Stimulated activated CD4-positive, alpha-beta T cell treated with anti-CD3 and anti-CD28 coated beads, Interleukin-4, amount 100 ng/mL, for 1 hour (primary cell): ENCODE measurements around the gene ATL3.
"Not testable (repeated sequence)": the region's sequence is repeated elsewhere in the genome, so short reads cannot be mapped to it uniquely, and the experiment has no call there.

Experiments
- DNase-seq: peaks from one replicate; pipeline ENCODE4 v3.0.0-alpha.2; 2020

ATL3 gene

GRCh38 chr11:63671322-63672155, at the start of gene ATL3:
ATL3 (minus strand) TSS chr11:63671376; CDS start chr11:63671335, 41 bp downstream.
- peak; percentile 98 for DNase-seq

DNA sequence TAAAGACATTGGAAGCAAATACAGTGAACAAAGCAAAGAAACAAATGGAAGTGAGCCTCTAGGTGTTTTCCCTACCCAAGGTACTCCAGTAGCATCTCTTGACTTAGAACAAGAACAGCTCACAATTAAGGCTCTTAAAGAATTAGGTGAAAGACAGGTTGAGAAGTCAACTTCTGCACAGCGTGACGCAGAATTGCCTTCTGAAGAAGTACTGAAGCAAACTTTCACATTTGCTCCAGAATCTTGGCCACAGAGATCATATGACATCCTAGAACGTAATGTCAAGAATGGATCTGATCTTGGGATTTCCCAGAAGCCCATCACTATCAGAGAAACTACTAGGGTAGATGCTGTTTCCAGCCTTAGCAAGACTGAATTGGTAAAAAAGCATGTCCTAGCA, 49.4 kb upstream of the ATL3 start:
- DNase-seq: no peak

DNA sequence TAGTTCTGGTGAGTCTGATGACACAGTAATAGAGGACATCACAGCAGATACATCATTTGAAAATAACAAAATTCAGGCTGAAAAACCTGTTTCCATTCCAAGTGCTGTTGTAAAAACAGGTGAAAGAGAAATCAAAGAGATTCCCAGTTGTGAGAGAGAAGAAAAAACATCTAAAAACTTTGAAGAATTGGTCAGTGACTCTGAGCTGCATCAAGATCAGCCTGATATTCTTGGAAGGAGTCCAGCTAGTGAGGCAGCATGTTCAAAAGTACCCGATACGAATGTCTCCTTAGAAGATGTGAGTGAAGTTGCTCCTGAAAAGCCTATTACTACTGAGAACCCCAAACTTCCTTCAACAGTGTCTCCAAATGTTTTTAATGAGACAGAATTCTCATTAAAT, 48.8 kb upstream of the ATL3 start:
- no peak for DNase-seq

DNA sequence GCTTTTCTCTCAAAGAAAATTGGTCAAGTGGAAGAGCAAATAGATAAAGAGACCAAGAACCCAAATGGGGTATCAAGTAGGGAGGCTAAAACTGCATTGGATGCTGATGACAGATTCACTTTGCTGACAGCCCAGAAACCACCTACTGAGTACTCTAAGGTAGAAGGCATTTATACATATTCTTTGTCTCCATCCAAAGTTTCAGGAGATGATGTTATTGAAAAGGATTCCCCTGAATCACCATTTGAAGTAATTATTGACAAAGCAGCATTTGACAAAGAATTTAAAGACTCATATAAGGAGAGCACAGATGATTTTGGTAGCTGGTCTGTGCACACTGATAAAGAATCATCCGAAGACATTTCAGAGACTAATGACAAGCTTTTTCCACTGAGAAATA, 47.8 kb upstream of the ATL3 start:
- DNase-seq: no peak

DNA sequence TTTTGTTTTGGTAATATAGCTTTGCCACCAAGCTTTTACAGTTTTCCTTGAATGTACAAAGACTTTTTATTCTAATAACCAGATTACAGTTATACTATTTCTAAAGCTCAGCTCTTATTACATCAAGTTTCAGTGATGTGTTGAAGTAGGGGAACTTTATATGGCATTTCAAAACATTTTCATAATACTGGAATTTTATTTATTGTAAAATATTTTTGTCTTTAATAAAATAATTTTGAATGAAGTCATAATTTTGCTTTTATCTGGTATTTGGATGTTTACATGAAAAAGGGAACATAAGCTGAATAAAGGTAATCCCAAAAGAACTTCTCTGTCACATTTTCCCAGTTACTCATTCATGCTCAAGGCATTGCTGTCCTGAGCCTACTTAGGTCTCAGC, 44.9 kb upstream of the ATL3 start:
- no peak for DNase-seq

GRCh38 chr11:63713766-63714165, 42.6 kb upstream of the ATL3 start:
- DNase-seq: no peak

DNA sequence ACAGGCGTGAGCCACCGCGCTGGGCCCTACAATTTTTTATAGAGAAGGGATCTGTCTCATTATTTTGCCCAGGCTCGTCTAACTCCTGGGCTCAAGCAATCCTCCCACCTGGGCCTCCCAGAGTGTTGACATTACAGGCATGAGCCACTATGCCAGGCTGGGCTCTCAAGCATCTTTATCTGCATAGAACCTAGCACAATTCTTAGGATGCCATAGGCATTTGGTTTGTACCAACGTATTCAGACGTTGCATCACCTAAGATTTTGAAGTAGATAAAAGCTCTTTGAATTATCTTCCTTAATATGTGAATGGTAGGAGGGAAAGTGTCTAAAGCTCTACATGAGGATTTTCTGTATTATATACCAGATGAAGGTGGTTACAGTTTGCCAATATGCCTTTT, 40.7 kb upstream of the ATL3 start:
- no peak for DNase-seq

GRCh38 chr11:63710476-63711217, 39.5 kb upstream of the ATL3 start:
- no peak for DNase-seq

DNA sequence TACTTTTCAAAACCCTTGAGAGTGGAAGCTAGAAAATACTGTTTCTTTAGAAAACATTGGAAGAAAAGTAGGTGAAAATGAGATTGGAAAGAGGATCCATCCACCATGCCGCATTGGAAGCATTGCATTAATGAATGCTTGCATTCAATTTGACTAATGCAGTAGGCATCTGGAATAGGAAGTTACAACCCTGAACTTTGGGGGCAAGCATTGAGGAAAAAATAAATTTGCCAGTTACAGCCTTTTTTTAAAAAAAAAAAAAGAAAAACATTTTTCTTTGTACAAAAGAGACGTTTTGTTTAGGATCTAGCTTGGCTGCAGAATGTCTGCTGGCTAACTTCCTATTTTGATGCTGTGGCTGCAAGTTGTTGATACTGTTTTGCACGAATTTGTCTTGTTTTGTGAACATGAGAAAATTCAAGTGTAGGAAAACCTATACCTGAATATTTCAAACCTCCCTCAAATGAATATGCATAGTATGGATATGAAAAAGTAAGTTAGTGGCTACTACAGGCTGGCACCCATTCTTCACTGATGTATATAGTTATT, 38.2 kb upstream of the ATL3 start:
- no peak for DNase-seq

GRCh38 chr11:63708764-63709163, 37.6 kb upstream of the ATL3 start:
- DNase-seq: no peak

GRCh38 chr11:63705526-63705925, 34.4 kb upstream of the ATL3 start:
- DNase-seq: no peak

DNA sequence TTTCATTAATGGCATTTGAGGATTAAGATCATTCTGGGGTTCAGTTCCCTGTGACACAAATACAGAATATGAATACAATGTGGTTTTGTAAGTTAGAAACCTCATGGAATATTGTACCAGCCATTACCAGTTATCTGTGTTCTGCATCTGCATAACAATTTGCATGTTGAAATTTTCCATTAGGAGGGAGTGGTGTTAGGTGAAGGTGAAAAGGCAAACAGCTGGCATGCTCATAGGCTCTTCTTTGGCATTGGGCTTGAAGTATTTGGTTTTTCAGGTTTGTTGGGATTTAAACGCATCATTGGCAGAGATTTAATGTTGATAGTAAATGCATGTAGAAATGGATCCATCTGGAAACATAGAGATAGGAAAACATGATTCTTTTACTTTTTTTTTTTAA, 28.7 kb upstream of the ATL3 start:
- no peak for DNase-seq

- DNase-seq: no peak
Observed at GRCh38 chr11:63698976-63699733, 28.0 kb upstream of the ATL3 start.

DNA sequence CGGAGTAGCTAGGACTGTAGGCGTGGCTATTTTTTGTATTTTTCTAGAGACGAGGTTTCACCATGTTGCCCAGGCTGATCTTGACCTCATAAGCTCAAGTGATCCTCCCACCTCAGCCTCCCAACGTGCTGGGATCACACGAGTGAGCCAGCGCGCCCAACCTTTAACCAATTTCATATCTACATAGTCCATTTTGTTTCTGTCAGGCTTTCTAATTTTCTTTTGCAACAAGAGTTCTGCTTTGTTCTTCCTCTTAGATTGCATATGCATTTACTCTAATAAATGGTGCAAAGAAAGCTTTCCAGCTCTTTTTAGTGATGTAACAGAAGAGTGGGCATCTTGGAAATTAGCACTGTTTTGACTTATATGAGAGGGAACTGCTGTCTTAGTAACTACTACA, 23.4 kb upstream of the ATL3 start:
- no peak for DNase-seq

- no peak for DNase-seq
Observed at GRCh38 chr11:63687845-63688244, 16.7 kb upstream of the ATL3 start.

GRCh38 chr11:63686926-63687325, 15.8 kb upstream of the ATL3 start:
- DNase-seq: no peak

DNA sequence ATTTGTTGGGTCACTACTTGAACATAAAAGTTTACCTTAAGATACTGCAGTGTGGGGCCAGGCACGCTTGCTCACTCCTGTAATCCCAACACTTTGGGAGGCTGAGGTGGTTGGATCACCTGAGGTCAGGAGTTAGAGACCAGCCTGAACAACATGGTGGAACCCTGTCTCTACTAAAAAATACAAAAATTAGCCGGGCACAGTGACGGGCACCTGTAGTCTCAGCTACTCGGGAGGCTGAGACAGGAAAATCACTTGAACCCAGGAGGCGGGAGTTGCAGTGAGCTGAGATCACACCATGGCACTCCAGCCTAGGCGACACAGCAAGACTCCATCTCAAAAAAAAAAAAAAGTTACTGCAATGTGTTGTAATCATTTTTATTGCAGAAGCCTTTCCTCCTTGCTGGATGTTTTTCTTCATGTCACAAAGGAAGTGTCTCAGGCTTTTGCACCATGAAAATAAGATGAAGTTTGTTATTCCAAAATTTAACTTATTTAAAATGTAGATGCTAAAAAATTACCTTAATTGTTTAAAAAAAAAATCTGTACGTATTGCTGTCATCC, 14.1 kb upstream of the ATL3 start:
- DNase-seq: not testable (repeated sequence)

GRCh38 chr11:63683133-63683991, 12.2 kb upstream of the ATL3 start:
- DNase-seq: no peak

DNA sequence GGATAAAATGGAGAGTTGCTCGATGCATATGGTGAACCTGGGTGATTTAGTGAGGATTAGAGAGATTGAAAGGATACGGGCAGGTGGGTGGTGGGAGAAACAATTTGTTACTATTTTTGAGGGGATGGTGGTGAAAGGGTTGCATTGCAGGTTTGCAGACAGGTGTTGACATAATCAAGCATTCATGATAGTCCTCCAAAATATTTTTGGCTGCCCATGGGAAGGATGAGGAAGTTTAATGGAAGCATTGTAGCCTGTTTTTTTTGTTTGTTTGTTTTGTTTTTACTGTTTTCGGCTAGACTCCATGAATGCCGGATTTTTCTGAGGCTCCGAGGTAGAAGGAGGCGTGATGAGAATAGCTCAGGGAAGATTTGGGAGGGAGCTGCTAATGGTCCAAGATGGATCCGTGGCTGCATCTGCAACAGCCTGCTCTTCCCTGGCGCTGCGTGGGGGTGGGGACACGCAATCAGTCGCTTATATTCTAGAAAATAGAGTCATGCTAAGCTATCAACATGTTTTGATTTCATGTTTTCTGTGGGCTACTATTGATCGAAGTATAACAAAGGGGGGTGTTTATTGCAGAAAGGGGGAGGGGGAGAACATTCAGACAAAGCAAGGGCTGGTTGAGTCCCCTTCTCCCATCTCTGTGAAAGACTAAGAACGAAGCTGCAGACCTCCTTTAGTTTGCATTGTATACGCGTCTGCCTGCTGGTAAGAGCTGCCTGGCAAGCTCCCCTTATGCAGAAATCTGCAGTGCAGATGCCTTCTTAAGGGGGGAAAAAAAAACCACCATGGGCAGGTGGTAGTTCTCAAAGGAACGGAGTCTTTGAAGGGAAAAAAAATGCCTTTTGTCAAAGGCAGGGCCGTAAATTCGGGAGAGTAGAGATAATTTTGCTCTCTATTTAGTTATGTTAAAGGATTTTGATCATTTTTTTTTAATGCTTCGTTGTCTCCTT, 11.2 kb upstream of the ATL3 start:
- peak; percentile 18 for DNase-seq

GRCh38 chr11:63681321-63682065, 10.3 kb upstream of the ATL3 start, which contains the start of gene RTN3:
RTN3 (plus strand) TSS chr11:63681500; CDS start chr11:63681637, 137 bp downstream.
- peak; percentile 99 for DNase-seq
